ENCODE results near the gene MACF1.

The MACF1 gene

DNA sequence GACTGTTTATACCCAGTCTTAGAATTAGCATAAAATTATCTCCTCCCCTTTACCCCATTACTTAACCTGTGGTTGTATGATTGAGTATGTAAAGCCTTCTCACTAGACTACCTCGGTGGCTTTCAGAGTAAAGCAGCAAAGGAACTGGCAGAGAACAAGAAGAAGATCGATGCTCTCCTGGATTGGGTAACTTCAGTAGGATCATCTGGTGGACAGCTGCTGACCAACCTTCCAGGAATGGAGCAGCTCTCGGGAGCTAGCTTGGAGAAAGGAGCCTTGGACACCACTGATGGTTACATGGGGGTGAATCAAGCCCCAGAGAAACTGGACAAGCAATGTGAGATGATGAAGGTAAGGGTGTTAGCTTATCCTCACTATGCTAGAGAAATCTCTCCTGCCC, 148.4 kb downstream of the MACF1 start:
- no peak for DNase-seq (ENCODE audit: low spot score)

GRCh38 chr1:39354572-39354971, 150.1 kb downstream of the MACF1 start:
- no peak for DNase-seq (ENCODE audit: low spot score)

DNA sequence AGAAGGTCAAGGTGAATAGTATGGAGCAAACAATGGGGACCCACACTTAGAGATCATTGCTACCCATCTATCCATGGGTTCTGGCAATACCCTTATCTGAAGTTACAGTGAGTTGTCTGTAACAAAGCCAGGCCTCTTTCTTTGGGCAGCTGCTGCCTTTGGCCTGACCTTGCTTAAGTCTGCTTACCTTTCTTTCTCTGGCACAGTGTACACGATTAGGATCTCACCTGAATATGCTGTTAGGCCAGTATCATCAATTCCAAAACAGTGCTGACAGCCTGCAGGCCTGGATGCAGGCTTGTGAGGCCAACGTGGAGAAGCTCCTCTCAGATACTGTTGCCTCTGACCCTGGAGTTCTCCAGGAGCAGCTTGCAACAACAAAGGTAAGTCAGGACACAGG, 154.0 kb downstream of the MACF1 start:
- DNase-seq (ENCODE audit: low spot score), result no peak

DNA sequence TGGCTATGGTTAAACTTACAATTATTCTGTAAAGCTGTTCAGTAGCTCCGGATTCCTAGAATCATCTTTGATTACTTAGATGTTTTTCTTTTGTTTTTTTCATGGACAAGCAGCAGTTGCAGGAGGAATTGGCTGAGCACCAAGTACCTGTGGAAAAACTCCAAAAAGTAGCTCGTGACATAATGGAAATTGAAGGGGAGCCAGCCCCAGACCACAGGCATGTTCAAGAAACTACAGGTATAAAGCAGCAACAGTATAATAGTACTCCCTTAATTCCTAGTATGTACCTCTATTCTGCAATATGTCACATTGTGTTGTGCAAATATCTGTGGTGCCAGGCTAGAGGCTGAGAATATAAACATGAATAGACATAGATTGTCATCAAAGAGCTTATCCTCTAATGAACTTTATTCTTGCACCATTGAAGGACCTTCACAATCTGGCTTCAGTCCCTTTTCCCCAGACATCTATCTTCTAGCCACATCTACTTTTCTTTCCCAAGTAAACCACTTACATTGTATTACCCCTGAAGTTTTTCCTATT, 154.6 kb downstream of the MACF1 start:
- DNase-seq (ENCODE audit: low spot score), result no peak

DNA sequence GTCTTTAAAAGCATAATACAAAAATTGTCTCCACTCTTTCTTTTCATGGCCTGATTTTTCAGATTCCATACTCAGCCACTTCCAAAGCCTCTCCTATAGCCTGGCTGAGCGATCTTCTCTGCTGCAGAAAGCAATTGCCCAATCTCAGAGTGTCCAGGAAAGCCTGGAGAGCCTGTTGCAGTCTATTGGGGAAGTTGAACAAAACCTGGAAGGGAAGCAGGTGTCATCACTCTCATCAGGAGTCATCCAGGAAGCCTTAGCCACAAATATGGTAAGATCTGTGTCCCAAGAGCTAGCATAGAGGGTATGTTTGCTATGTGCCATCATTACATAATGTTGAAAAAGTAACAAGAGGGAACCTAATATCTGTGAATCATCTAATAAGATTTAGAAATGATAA, 156.2 kb downstream of the MACF1 start:
- DNase-seq (ENCODE audit: low spot score), result no peak

GRCh38 chr1:39361446-39361845, 157.0 kb downstream of the MACF1 start:
- no peak for DNase-seq (ENCODE audit: low spot score)

DNA sequence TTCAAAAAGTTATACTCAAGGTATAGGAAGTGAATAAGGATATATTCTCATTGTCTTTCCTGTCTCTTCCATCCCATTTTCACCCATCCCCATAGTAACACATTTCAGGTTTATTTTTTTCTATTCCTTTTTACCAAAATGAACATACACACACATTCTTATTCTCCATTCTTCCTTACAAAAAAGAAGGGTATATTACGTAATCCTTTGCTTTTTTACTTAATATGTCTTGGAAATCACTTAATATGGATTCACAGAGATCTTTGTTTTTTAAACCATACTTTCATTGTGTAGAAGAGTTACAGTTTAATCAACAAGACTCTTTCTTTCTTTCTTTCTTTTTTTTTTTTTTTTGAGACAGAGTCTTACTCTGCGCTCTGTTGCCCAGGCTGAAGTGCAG, 158.8 kb downstream of the MACF1 start:
- DNase-seq (ENCODE audit: low spot score), result no peak

GRCh38 chr1:39368045-39368444, 163.6 kb downstream of the MACF1 start:
- DNase-seq (ENCODE audit: low spot score), result no peak

DNA sequence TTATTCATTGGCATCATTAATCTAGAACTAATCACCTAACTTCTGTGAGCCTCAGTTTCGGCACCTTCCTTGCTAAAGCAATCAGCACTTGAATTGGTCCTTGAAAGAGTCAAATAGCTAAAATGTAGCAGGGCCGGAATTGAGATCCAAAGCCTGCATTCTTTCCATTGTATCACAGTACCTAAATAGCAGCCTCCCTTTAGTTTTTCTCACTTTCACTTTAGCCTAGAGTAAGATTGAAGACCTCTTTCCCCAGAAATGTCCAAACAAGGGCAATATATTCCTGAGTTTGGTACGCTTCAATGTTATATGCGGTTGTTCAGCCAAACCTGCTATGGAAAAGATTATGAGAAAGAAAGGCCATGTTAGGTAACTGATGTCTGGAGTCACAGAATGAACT, 165.1 kb downstream of the MACF1 start:
- no peak for DNase-seq (ENCODE audit: low spot score)

GRCh38 chr1:39370602-39371001, 166.1 kb downstream of the MACF1 start:
- no peak for DNase-seq (ENCODE audit: low spot score)

- DNase-seq (ENCODE audit: low spot score), result no peak
Observed at GRCh38 chr1:39372105-39372504, 167.6 kb downstream of the MACF1 start.

DNA sequence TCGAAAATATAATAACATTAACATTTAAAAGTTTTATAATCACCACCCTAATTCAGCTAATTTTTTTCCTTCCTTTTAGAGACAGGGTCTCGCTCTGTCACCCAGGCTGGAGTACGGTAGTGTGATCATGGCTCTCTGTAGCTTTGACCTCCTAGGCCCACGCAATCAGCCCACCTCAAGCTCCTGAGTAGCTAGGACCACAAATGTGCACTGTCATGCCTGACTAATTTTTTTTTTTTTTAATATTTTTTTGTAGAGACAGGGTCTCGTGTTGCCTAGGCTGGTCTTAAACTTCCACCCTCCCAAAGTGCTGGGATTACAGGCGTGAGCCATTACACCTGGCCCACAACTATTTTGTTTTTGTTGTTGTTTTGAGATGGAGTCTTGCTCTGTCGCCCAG, 172.2 kb downstream of the MACF1 start:
- DNase-seq (ENCODE audit: low spot score), result no peak

DNA sequence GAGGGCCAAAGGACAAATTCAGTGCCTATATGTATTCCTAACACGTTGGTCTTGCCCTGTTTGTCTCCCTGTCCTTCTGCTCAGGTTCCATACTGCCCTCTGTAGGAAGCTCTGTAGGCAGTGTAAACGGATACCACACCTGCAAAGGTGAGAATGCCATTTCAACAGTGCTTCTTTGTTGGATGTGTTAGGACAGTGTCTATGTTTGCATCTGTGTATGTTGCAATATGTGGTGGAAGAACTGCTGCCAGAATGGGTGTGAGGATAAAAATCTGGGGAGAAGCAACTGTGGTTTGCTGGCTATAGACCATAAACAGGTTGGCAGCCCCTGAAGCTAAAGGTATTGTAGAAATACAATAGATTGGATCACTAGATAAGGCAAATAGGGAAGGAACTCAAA, 173.9 kb downstream of the MACF1 start:
- no peak for DNase-seq (ENCODE audit: low spot score)

GRCh38 chr1:39379187-39379586, 174.7 kb downstream of the MACF1 start:
- DNase-seq (ENCODE audit: low spot score), result no peak

- DNase-seq (ENCODE audit: low spot score), result no peak
Observed at GRCh38 chr1:39380036-39380435, 175.5 kb downstream of the MACF1 start.

- DNase-seq (ENCODE audit: low spot score), result no peak
Observed at GRCh38 chr1:39381839-39382238, 177.3 kb downstream of the MACF1 start.

DNA sequence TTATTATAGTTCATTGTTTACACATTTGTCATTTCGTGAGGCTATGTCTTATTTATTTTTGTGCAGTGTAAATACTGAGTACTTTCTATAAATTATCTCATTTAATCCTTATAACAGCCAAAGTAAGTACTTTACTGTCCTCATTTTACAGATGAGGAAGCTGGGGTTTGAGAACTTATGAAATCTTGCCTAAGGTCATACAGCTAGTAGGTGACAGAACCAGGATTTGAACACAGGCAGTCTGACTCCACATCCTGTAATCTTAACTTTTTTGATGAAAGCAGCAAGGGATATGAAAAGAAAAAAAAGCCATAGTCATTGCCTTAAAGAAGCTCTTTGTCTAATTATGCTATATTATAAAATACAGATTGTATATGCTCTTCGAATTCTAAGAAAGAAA, 179.8 kb downstream of the MACF1 start:
- no peak for DNase-seq (ENCODE audit: low spot score)

GRCh38 chr1:39385067-39385988, 180.8 kb downstream of the MACF1 start:
- no peak for DNase-seq (ENCODE audit: low spot score)

DNA sequence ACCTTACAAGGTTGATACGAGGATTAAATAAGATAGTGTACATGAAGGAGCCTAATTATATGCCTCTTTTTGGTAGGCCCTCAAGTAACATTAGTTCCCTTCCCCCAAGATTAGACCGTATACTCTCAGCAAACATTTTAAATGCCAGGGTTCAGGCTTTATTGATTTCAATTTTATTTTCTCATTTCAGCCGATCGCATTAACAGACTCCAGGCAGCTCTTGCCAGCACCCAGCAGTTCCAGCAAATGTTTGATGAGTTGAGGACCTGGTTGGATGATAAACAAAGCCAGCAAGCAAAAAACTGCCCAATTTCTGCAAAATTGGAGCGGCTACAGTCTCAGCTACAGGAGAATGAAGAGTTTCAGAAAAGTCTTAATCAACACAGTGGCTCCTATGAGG, 182.5 kb downstream of the MACF1 start:
- no peak for DNase-seq (ENCODE audit: low spot score)

DNA sequence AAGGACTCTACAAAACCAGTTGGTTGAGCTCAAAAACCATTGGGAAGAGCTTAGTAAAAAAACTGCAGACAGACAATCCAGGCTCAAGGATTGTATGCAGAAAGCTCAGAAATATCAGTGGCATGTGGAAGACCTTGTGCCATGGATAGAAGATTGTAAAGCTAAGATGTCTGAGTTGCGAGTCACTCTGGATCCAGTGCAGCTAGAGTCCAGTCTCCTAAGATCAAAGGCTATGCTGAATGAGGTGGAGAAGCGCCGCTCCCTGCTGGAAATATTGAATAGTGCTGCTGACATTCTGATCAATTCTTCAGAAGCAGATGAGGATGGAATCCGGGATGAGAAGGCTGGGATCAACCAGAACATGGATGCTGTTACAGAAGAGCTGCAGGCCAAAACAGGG, 183.0 kb downstream of the MACF1 start:
- DNase-seq (ENCODE audit: low spot score), result peak; percentile 79

DNA sequence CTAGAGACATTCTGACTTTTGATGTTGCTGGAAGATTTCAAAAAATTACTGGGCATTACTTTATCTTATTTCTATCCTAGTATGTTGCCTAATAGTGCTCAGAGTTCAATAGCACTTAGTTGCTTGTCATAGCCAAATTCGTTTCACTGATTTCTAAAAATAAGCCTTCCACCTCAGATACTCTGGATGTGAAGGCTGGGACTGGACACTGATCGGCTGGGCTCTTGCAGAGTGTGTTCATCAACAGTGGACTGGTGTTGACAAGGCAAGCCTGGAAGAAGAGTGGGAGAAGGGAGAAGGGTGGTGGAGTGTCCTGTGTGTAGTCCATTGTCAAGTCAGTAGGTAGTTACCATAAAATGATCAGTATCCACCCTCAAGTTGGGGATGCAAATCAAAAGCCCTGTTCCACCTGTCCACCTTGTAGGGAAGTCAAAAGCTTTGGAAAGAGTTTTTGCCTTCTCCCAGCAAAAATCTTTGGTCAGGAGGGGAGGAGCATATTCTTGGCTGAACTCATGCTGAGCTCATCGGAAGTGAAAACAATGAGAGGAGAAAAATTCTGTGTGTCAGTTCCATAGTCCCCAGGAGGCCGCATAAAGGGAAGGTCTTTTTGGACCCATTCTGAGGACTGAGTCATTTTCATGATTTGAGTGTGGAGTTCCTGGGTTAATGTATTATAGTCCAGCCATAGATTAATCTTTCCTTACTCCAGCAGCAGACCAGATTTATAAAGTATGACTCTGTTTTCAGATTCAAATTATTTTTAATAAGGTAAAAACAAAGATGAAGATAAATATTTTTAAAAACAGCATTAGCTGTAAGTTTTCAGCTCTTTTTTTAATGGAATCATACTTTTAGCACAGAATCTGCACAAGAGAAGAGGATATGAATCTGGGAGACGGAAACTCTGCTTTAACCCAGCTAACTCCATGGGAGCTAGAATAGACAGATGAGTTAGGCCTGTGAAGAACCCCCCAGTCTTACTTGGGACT, 187.5 kb downstream of the MACF1 start:
- DNase-seq (ENCODE audit: low spot score), result peak; percentile 92

GRCh38 chr1:39392851-39393573, 188.5 kb downstream of the MACF1 start:
- DNase-seq (ENCODE audit: low spot score), result peak; percentile 33
